Liver (tissue), 2 donors: ENCODE measurements around the gene NMUR1.

Experiments
- TF ChIP-seq, protein P1 (sequence below): fragments of 150-350 bp; IDR thresholded peaks from 2 replicates; pipeline ENCODE4 v1.5.1; 2017; ENCODE audit warnings: improper control_type of control experiment, low read depth, low read length; ENCODE audit not compliant: missing input control
- TF ChIP-seq, protein P2 (sequence below): IDR thresholded peaks from 2 replicates; pipeline ENCODE4 v1.6.1; 2016; ENCODE audit warnings: antibody characterized with exemption
- donor health status: healthy.

DNA sequence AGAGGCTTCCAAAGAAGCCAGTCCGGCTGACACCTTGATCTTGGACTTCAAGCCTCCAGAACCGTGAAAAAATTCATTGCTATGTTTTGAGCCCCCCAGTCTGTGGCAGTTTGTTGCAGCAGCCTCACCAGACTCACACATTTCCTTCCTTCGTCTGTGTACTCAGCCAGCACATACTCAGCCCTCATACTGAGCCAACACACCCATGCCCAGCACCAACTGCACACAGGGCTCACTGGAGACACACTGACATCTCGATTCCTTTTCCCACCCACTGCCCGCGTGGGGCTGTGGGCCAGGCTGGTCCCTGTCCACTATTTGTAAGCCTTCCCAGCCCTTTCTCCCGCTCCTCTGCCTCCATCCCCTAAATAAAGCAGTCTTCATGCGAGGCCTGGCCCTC is 24.1 kb upstream of the NMUR1 start:
- TF ChIP-seq, protein P1, sequence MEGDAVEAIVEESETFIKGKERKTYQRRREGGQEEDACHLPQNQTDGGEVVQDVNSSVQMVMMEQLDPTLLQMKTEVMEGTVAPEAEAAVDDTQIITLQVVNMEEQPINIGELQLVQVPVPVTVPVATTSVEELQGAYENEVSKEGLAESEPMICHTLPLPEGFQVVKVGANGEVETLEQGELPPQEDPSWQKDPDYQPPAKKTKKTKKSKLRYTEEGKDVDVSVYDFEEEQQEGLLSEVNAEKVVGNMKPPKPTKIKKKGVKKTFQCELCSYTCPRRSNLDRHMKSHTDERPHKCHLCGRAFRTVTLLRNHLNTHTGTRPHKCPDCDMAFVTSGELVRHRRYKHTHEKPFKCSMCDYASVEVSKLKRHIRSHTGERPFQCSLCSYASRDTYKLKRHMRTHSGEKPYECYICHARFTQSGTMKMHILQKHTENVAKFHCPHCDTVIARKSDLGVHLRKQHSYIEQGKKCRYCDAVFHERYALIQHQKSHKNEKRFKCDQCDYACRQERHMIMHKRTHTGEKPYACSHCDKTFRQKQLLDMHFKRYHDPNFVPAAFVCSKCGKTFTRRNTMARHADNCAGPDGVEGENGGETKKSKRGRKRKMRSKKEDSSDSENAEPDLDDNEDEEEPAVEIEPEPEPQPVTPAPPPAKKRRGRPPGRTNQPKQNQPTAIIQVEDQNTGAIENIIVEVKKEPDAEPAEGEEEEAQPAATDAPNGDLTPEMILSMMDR, result no peak
- TF ChIP-seq, protein P2, sequence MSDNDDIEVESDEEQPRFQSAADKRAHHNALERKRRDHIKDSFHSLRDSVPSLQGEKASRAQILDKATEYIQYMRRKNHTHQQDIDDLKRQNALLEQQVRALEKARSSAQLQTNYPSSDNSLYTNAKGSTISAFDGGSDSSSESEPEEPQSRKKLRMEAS, result no peak
